ENCODE measurements around the gene HDHD3. TPM values are rescaled to one million over a fixed set of nuclear protein-coding genes. Genes with fewer than 3 reads are reported as not detected.

Gene HDHD3
- polyA plus RNA-seq, 3 donors, result 8.3 to 12.0 (median 9.2) TPM

DNA sequence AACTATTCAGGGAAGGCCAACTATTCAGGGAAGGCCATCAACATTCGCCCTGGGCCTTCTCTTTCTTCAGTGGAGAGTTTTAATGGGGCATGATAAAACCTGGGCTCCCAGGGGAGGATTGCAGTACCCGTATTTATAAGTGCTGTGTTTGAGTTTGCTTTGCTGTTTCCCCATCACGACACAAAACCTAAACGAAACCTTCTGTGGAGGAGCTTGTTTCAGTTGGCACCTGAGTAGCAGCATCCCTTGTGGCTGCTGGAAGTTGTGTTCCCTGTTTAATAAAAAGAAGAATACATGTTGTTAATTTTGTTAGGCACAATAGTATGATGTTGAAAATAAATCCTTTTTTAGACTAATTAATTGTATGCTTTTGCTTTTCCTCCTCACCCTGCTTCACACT is 45.0 kb downstream of the HDHD3 start:
- Mint-ChIP-seq H3K9me3 (no peaks in the 10 kb centered on the region), H3K27me3 (ENCODE audit: low read depth in 3 of 3) (no peaks in the 10 kb centered on the region), H3K4me3 (no peak overlapping the region), H3K27ac (no peak overlapping the region), H3K36me3 (no peaks in the 10 kb centered on the region), H3K4me1 (peaks cover 2% of the 10 kb centered on the region)
- no peaks in the 10 kb centered on the region for H3K27me3 ChIP-seq (ENCODE audit: control insufficient read depth in 2 of 2, insufficient read depth in 2 of 2, low read length in 2 of 2)
- H3K9ac ChIP-seq (ENCODE audit: insufficient read depth, low read length, poor library complexity, severe bottlenecking), result no peak overlapping the region
- no peak overlapping the region for H3K4me3 ChIP-seq (replicated peaks in 1 of 3; ENCODE audit: low read depth in 2 of 3, low read length in 3 of 3)
- no peaks in the 10 kb centered on the region for H4K20me1 ChIP-seq (ENCODE audit: insufficient read depth, low read length)
- H3K27ac ChIP-seq (ENCODE audit: low read depth in 1 of 2, low read length in 2 of 2), result no peak overlapping the region
- TF ChIP-seq, protein P1, sequence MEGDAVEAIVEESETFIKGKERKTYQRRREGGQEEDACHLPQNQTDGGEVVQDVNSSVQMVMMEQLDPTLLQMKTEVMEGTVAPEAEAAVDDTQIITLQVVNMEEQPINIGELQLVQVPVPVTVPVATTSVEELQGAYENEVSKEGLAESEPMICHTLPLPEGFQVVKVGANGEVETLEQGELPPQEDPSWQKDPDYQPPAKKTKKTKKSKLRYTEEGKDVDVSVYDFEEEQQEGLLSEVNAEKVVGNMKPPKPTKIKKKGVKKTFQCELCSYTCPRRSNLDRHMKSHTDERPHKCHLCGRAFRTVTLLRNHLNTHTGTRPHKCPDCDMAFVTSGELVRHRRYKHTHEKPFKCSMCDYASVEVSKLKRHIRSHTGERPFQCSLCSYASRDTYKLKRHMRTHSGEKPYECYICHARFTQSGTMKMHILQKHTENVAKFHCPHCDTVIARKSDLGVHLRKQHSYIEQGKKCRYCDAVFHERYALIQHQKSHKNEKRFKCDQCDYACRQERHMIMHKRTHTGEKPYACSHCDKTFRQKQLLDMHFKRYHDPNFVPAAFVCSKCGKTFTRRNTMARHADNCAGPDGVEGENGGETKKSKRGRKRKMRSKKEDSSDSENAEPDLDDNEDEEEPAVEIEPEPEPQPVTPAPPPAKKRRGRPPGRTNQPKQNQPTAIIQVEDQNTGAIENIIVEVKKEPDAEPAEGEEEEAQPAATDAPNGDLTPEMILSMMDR (IDR thresholded peaks at IDR 0.05), result no peak
- no peak overlapping the region for H2AFZ ChIP-seq (ENCODE audit: insufficient read depth, low read depth, low read length, poor library complexity, severe bottlenecking)
- H3K36me3 ChIP-seq (replicated peaks in 1 of 2; ENCODE audit: control insufficient read depth in 1 of 2, insufficient read depth in 2 of 2, low read length in 2 of 2), result no peaks in the 10 kb centered on the region
- H3K9me3 ChIP-seq (replicated peaks in 1 of 2; ENCODE audit: control insufficient read depth in 1 of 2, insufficient read depth in 1 of 2, low read length in 2 of 2), result no peaks in the 10 kb centered on the region
- no peaks in the 10 kb centered on the region for H3K4me1 ChIP-seq (ENCODE audit: control insufficient read depth in 1 of 2, insufficient read depth in 2 of 2, low read length in 2 of 2)
- H3K79me2 ChIP-seq (ENCODE audit: insufficient read depth, low read length), result no peaks in the 10 kb centered on the region
- 82% methylated on average over 3 of the region's 4 CpGs for WGBS (ENCODE audit: insufficient coverage)
- no peak overlapping the region for H3K4me2 ChIP-seq (replicated peaks; ENCODE audit: extremely low read depth, low read length, poor library complexity, severe bottlenecking)
- intact Hi-C loops (cut with micrococcal nuclease), result no loop called here
- no peak for DNase-seq

DNA sequence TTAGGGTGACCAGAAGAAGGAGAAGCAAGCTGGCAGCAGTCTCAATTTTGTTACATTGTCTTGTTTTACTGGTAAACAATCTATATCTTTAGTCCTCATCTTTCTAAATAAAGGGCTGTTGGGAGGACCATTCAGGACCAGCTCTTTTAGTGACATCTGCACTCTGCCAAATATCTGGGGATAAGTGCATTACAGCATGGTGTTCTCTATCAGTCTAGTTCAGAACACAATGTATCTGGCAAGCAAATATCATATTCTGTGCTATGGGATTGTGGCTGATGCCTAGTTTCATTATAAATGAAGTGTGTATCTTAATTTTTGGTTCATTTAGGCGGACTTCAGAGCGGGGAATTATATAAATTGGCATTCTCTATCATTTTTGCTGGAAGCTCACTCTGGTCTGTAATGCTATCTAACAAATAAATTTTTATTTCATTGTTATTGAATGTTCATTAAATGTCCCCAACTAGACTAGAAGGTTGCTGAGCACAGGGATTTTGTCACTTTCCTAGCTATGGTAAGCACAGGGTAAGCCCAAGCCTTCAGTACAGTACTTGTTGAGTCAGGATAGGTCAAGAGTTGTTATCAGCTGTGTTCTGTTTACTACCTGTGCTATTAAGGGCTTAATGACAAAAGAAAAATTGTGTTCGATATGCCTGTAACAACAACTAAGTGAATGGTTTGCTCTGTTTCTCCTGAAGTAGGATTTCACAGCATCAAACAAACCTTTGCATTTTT is 48.6 kb downstream of the HDHD3 start:
- peaks cover 0 to 1% (median 0%) of the 10 kb centered on the region in 3 donors for H3K27me3 Mint-ChIP-seq (ENCODE audit: low read depth in 3 of 3)
- WGBS (ENCODE audit: insufficient coverage), result no CpG with 5 or more reads among the region's 3 CpGs
- no peaks in the 10 kb centered on the region for H3K36me3 ChIP-seq (replicated peaks in 1 of 2; ENCODE audit: control insufficient read depth in 1 of 2, insufficient read depth in 2 of 2, low read length in 2 of 2)
- no peaks in the 10 kb centered on the region for H3K79me2 ChIP-seq (ENCODE audit: insufficient read depth, low read length)
- no peaks in the 10 kb centered on the region for H3K27me3 ChIP-seq (ENCODE audit: control insufficient read depth in 2 of 2, insufficient read depth in 2 of 2, low read length in 2 of 2)
- H3K4me3 Mint-ChIP-seq, result no peak overlapping the region
- H3K9me3 Mint-ChIP-seq, result no peaks in the 10 kb centered on the region
- H3K4me1 ChIP-seq (ENCODE audit: control insufficient read depth in 1 of 2, insufficient read depth in 2 of 2, low read length in 2 of 2), result no peaks in the 10 kb centered on the region
- no peak overlapping the region for H3K4me3 ChIP-seq (replicated peaks in 1 of 3; ENCODE audit: low read depth in 2 of 3, low read length in 3 of 3)
- DNase-seq, result no peak
- no peaks in the 10 kb centered on the region for H4K20me1 ChIP-seq (ENCODE audit: insufficient read depth, low read length)
- peak overlapping the region in 1 of 7 donors; percentile 10 for H3K27ac Mint-ChIP-seq
- no peak overlapping the region for H3K27ac ChIP-seq (ENCODE audit: low read depth in 1 of 2, low read length in 2 of 2)
- TF ChIP-seq, protein P1 (IDR thresholded peaks at IDR 0.05), result no peak
- no peaks in the 10 kb centered on the region for H3K9me3 ChIP-seq (replicated peaks in 1 of 2; ENCODE audit: control insufficient read depth in 1 of 2, insufficient read depth in 1 of 2, low read length in 2 of 2)
- H3K4me2 ChIP-seq (replicated peaks; ENCODE audit: extremely low read depth, low read length, poor library complexity, severe bottlenecking), result no peak overlapping the region
- intact Hi-C loops (cut with micrococcal nuclease), result no loop called here
- no peak overlapping the region for H2AFZ ChIP-seq (ENCODE audit: insufficient read depth, low read depth, low read length, poor library complexity, severe bottlenecking)
- no peaks in the 10 kb centered on the region for H3K4me1 Mint-ChIP-seq
- H3K9ac ChIP-seq (ENCODE audit: insufficient read depth, low read length, poor library complexity, severe bottlenecking), result no peak overlapping the region
- no peaks in the 10 kb centered on the region for H3K36me3 Mint-ChIP-seq

Data from CD14-positive monocyte (primary cell).